ENCODE results near the gene HAGHL. TPM values are rescaled to one million over a fixed set of nuclear protein-coding genes. Genes with fewer than 3 reads are reported as not detected.

Gene HAGHL
- total RNA-seq, 4 donors from 2014 or later: 3.2 to 7.1 (median 4.8) TPM

DNA sequence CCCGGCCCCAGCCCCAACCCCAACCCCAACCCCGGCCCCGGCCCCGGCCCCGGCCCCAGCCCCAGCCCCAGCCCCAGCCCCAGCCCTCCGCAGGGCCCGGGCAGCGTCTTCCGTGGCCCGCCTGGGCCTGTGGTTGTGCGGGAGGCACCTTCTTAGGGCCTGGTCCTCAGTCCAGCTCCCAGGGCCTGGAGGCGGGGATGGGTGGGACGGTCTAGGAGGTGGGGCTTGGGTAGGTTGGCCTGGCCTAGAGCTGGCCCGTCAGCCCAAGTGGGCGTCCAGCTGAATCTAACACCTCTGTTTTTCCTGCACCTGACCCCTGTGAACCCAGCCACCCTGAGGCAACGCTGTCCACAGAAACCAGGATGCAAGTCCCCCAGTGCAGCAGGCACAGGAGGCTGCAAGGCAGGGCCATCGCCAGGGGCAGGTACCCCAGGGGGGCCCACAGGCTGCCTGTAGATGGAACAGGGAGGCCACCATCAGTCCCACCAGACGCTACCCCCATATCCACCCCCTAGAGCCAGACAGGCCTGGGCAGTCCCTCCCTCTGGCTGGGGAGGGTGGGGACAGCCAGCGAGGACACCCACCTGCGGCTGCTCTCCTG is 42.4 kb downstream of the HAGHL start:
- TF ChIP-seq POLR2AphosphoS5 (IDR thresholded peaks at IDR 0.05) (no peak), POLR2A (IDR thresholded peaks at IDR 0.05) (no peak), EP300 (IDR thresholded peaks at IDR 0.05) (no peak)
- TF ChIP-seq, protein P1, sequence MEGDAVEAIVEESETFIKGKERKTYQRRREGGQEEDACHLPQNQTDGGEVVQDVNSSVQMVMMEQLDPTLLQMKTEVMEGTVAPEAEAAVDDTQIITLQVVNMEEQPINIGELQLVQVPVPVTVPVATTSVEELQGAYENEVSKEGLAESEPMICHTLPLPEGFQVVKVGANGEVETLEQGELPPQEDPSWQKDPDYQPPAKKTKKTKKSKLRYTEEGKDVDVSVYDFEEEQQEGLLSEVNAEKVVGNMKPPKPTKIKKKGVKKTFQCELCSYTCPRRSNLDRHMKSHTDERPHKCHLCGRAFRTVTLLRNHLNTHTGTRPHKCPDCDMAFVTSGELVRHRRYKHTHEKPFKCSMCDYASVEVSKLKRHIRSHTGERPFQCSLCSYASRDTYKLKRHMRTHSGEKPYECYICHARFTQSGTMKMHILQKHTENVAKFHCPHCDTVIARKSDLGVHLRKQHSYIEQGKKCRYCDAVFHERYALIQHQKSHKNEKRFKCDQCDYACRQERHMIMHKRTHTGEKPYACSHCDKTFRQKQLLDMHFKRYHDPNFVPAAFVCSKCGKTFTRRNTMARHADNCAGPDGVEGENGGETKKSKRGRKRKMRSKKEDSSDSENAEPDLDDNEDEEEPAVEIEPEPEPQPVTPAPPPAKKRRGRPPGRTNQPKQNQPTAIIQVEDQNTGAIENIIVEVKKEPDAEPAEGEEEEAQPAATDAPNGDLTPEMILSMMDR (IDR thresholded peaks at IDR 0.05): no peak
- H3K4me1 ChIP-seq: peaks cover 6% of the 10 kb centered on the region

DNA sequence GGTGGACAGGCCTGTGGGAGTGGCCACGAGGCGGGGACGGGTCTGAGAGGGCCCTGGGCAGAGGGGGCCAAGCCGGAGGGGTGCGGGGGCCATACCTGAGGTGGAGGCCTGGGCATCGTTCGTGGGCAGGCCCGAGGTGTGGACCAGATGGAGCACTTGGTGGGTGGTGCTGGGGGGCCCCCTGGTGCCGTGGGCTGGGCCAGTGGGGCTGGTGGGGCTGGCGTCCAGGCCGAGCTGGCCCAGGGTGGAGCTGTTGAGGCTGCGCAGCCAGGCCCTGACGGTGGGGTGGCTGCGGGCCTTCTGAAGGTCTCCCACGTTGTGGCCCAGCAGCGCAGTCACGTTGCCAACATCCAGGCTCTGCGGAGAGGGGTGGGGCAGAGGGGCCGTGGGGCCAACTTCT is 43.0 kb downstream of the HAGHL start:
- Histone ChIP-seq H3K9me3 (no peaks in the 10 kb centered on the region), H3K36me3 (no peaks in the 10 kb centered on the region), H3K4me3 (no peak overlapping the region), H3K27me3 (peaks cover 46% of the 10 kb centered on the region), H3K4me1 (peaks cover 6% of the 10 kb centered on the region), H3K27ac (no peak overlapping the region)
- TF ChIP-seq, protein P1 (IDR thresholded peaks at IDR 0.05): no peak
- no peak for TF ChIP-seq EP300 (IDR thresholded peaks at IDR 0.05)
- TF ChIP-seq POLR2A (IDR thresholded peaks at IDR 0.05): no peak
- TF ChIP-seq POLR2AphosphoS5 (IDR thresholded peaks at IDR 0.05): no peak
- DNase-seq (ENCODE audit: low spot score in 2 of 2): no peak
- WGBS: 64% methylated on average over 13 of the region's 19 CpGs

More for the DNA sequence above, 42.4 kb downstream of the HAGHL start:
- H3K27me3 ChIP-seq: peaks cover 46% of the 10 kb centered on the region
- H3K4me3 ChIP-seq: no peak overlapping the region
- no peaks in the 10 kb centered on the region for H3K36me3 ChIP-seq
- no peak overlapping the region for H3K27ac ChIP-seq
- H3K9me3 ChIP-seq: no peaks in the 10 kb centered on the region
- WGBS: 74% methylated on average over 3 of the region's 20 CpGs
- no peak for DNase-seq (ENCODE audit: low spot score in 2 of 2)

DNA sequence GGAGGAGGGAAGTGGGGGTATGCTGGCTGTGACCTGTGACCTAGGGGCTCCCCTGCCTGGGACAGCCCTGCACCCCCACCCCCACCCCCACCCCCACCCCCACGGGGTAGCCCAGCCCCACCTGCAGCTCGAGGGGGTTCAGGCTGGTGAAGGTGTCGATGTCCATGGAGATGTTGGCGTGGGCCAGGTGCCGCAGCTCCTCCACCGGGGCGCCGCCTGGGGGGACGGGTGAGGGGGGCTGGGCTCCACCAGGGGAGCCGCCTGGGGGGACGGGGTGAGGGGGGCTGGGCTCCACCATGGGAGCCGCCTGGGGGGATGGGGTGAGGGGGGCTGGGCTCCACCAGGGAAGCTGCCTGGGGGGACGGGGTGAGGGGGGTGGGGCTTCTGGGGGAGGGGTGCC is 43.5 kb downstream of the HAGHL start:
- H3K9me3 ChIP-seq: no peaks in the 10 kb centered on the region
- no peaks in the 10 kb centered on the region for H3K36me3 ChIP-seq
- WGBS: 40% methylated on average over 1 of the region's 13 CpGs
- DNase-seq (ENCODE audit: low spot score in 2 of 2): no peak
- H3K27me3 ChIP-seq: peaks cover 46% of the 10 kb centered on the region
- peaks cover 6% of the 10 kb centered on the region for H3K4me1 ChIP-seq
- TF ChIP-seq POLR2A (IDR thresholded peaks at IDR 0.05) (no peak), EP300 (IDR thresholded peaks at IDR 0.05) (no peak), POLR2AphosphoS5 (IDR thresholded peaks at IDR 0.05) (no peak)
- TF ChIP-seq, protein P1 (IDR thresholded peaks at IDR 0.05): no peak
- H3K4me3 ChIP-seq: no peak overlapping the region
- H3K27ac ChIP-seq: no peak overlapping the region

DNA sequence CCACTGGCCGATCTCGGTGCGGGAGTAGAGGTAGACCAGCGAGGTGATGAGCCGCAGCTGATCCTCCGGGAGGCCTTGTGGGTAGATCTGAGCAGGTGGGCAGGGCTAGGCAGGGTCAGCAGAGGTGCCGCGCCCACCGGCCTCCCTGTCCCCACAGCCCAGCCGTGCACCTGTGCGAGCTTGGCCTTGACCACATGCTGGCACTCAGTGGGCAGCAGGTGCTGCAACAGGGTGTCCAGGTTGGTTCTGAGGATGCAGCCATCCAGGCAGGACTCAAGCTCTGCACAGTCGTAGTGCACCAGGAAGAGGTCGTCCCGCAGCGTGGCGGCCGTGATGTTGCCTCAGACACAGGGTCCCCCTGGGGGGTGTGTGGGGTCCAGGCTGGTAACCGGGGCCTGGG is 46.1 kb downstream of the HAGHL start:
- no peaks in the 10 kb centered on the region for H3K36me3 ChIP-seq
- H3K27me3 ChIP-seq: peaks cover 57% of the 10 kb centered on the region
- TF ChIP-seq POLR2A (IDR thresholded peaks at IDR 0.05) (no peak), POLR2AphosphoS5 (IDR thresholded peaks at IDR 0.05) (no peak), EP300 (IDR thresholded peaks at IDR 0.05) (no peak)
- TF ChIP-seq, protein P1 (IDR thresholded peaks at IDR 0.05): no peak

DNA sequence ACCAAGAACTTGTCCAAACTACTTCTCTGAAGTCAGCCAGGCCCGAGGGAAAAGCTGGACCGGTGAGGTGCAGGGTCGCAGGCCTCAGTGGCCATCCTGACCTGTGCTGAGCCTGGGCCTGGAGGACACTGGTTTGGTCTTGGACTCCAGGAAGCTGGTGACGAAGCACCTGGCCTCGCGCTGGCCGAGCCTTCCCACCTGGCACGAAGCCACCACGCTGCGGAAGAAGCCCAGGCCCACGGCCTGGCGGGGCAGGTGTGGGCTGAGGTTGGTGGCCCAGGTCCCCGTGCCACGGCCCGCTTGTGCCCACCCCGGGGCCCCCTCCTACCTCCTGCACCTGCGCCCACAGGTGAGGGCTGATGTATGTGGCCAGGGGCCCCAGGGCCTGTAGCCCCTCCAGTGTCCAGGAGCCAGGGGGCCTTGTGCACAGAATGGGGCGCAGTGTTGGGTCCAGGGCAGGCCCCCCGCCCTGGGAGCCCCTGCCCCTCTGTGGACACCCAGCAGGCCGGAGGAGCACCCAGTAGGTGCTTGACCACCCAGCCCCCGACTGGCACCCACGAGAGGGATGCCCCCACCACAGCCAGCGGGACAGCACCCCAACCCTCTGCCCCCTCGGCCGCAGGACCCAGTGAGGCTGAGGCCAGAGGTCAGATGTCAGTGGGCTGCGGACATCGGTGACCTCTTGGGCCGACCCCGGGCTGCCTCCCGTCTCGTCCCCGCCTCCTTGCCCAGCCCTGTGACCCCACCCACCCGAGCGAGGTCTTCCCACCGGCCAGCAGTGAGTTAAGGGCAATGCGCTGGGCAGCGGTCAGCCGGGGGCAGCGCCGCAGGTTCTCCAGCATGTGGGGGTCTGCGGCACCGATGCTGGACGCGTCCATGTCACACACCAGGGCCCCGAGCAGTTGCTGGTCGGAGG is 47.4 kb downstream of the HAGHL start:
- H3K27me3 ChIP-seq: peaks cover 56% of the 10 kb centered on the region
- TF ChIP-seq POLR2A (IDR thresholded peaks at IDR 0.05): no peak
- TF ChIP-seq EP300 (IDR thresholded peaks at IDR 0.05): no peak
- TF ChIP-seq, protein P1 (IDR thresholded peaks at IDR 0.05): no peak
- no peak for TF ChIP-seq POLR2AphosphoS5 (IDR thresholded peaks at IDR 0.05)
- WGBS: 78% methylated on average over 8 of the region's 46 CpGs
- no peaks in the 10 kb centered on the region for H3K9me3 ChIP-seq
- no peak overlapping the region for H3K4me3 ChIP-seq
- H3K27ac ChIP-seq: no peak overlapping the region
- no peaks in the 10 kb centered on the region for H3K4me1 ChIP-seq
- no peak for DNase-seq (ENCODE audit: low spot score in 2 of 2)
- no peaks in the 10 kb centered on the region for H3K36me3 ChIP-seq

More for the DNA sequence above, 46.1 kb downstream of the HAGHL start:
- WGBS: 93% methylated on average over 11 of the region's 18 CpGs
- no peak overlapping the region for H3K27ac ChIP-seq
- H3K4me1 ChIP-seq: peaks cover 6% of the 10 kb centered on the region
- DNase-seq (ENCODE audit: low spot score in 2 of 2): no peak
- no peak overlapping the region for H3K4me3 ChIP-seq
- H3K9me3 ChIP-seq: no peaks in the 10 kb centered on the region
